ENCODE measurements around the gene PXDN.

GRCh38 chr2:1782514-1782913, 38.2 kb upstream of the PXDN start:
- TF ChIP-seq CTCF (conservative IDR thresholded peaks at IDR 0.05) (no peak), ZFX (IDR thresholded peaks at IDR 0.05) (no peak)

Data from C4-2B (cell line).